Ascending aorta (tissue), 2 donors: ENCODE data around the gene ADAMTS16. TPM values are rescaled to one million over a fixed set of nuclear protein-coding genes. Genes with fewer than 3 reads are reported as not detected.

Experiments used
- DNase-seq, 2 donors: peaks; one replicate each; pipeline ENCODE4 v3.0.0-alpha.2; 2019; ENCODE audit warnings: low spot score in 2 of 2
- H3K27ac ChIP-seq, 2 donors: fragments of 200-600 bp; sonication (generic); one replicate each; pipeline ENCODE4 v1.5.1; 2016 to 2017; ENCODE audit warnings: mild to moderate bottlenecking in 1 of 2
- H3K27me3 ChIP-seq: fragments of 200-600 bp; sonication (generic); one replicate; pipeline ENCODE4 v1.5.1; 2017
- H3K36me3 ChIP-seq, 2 donors: fragments of 200-600 bp; sonication (generic); one replicate each; pipeline ENCODE4 v1.5.1; 2016
- H3K4me1 ChIP-seq, 2 donors: fragments of 200-600 bp; sonication (generic); one replicate each; pipeline ENCODE4 v1.5.1; 2016 to 2017; ENCODE audit warnings: mild to moderate bottlenecking in 1 of 2
- H3K4me3 ChIP-seq, 2 donors: fragments of 200-600 bp; sonication (generic); one replicate each; pipeline ENCODE4 v1.5.1; 2016 to 2017; ENCODE audit warnings: mild to moderate bottlenecking in 1 of 2
- H3K9me3 ChIP-seq, 2 donors: fragments of 200-600 bp; sonication (generic); one replicate each; pipeline ENCODE4 v1.5.1; 2016
- CTCF ChIP-seq, 3 experiments: fragments of 200-600 bp in 2 of 3; fragments of 450-650 bp in 1 of 3; sonication (generic) in 2 of 3; IDR thresholded peaks; one replicate each; pipeline ENCODE4 v1.5.1; 2016 to 2019; ENCODE audit warnings: antibody characterized with exemption in 3 of 3, mild to moderate bottlenecking in 1 of 3, moderate library complexity in 1 of 3
- intact Hi-C: fragments of 100-400 bp; cut with DNase I; formaldehyde crosslinking; loops from one replicate; pipeline ENCODE4 v1.15.1; 2023
- total RNA-seq: library from RNA; depleted of rRNA; stranded (reverse); fragments of >200 nt; gene quantifications from one replicate; pipeline ENCODE4 v1.1.0, GENCODE V29; 2016

The ADAMTS16 gene
- total RNA-seq, 1 donor from 2014 or later: 1.6 TPM

DNA sequence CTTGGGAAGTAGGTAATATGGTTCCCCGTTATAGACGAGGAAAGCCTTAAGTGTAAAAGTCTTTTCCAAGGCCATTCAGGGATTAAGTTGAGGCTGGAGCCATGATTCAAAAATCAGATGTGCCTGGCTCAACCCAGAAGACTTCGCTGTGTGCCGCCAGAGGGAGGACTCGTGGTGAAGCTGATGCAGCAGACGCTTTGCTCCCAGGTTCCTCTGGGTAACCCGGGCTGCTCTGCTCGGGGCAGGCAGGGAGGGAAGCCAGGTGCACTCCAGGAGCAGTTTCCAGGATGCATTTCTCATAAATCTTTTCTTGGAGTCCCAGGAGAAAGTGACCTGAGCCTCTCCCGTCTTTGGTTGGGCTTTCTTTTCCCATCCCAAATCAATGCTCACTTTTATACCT is 219.5 kb downstream of the ADAMTS16 start:
- no peaks in the 10 kb centered on the region for H3K4me1 ChIP-seq
- no peaks in the 10 kb centered on the region for H3K36me3 ChIP-seq
- no peaks in the 10 kb centered on the region for H3K27me3 ChIP-seq
- DNase-seq: no peak
- no peaks in the 10 kb centered on the region for H3K9me3 ChIP-seq
- intact Hi-C loops: no loop called here
- H3K4me3 ChIP-seq: no peak overlapping the region
- H3K27ac ChIP-seq: no peak overlapping the region
- no peak for TF ChIP-seq CTCF (IDR thresholded peaks at IDR 0.05)

DNA sequence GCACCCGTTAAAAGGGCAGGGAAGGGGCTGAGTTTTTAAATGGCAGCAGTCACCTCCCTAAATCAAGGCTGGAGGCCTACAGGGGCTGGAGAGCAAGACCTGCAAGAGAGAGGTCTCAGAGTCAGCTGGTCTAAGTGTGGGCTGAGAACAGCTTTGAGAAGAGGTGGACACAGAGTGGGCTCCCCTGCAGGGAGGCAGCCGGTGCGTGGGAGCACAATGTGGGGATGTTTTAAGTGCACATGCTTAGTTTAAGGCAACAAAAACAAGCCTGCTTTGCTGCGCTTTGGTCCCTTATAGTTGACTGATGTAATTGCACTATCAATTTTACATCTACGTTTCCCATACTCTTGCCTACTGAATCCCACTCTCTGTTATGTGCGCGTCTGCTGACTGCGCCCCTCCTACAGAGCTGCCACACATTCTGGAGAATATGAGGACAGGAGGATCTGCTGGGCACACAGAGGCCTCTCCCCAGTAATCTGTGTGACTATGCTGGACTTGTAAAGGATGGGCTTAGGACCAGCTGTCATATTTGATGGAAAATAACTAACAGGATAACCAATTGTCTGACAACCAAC is 220.3 kb downstream of the ADAMTS16 start:
- TF ChIP-seq CTCF (IDR thresholded peaks at IDR 0.05): no peak
- intact Hi-C loops: no loop called here
- H3K36me3 ChIP-seq: no peaks in the 10 kb centered on the region
- no peak overlapping the region for H3K4me3 ChIP-seq
- no peaks in the 10 kb centered on the region for H3K9me3 ChIP-seq
- DNase-seq: no peak
- H3K4me1 ChIP-seq: no peaks in the 10 kb centered on the region
- no peaks in the 10 kb centered on the region for H3K27me3 ChIP-seq
- no peak overlapping the region for H3K27ac ChIP-seq

- DNase-seq: no peak
- no peaks in the 10 kb centered on the region for H3K4me1 ChIP-seq
- H3K27me3 ChIP-seq: no peaks in the 10 kb centered on the region
- TF ChIP-seq CTCF (IDR thresholded peaks at IDR 0.05): no peak
- H3K4me3 ChIP-seq: no peak overlapping the region
- H3K9me3 ChIP-seq: no peaks in the 10 kb centered on the region
- intact Hi-C loops: no loop called here
- H3K36me3 ChIP-seq: no peaks in the 10 kb centered on the region
- no peak overlapping the region for H3K27ac ChIP-seq
These were observed 220.9 kb downstream of the ADAMTS16 start for GRCh38 chr5:5360941-5361520.

DNA sequence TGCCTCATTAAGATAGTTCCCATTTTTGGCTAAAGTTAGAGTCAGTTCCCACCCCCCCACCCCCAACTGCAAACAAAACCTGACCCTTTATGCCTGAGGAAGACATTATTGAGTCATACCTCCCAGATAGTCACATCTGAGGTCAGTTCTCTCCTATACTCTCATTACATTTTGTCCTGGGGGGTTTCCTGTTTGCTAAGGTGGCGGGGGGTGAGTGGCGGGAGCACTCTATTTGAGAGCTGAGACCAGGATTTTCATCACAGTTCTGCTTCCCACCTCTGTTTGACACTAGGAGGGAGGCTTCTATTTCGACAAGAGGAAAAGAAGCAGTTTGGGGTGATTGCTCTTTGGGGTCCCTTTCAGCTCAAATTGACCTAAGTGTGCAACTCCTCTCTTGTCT is 222.9 kb downstream of the ADAMTS16 start:
- no peak for DNase-seq
- Histone ChIP-seq H3K27ac (no peak overlapping the region), H3K36me3 (no peaks in the 10 kb centered on the region), H3K27me3 (no peaks in the 10 kb centered on the region), H3K4me1 (no peaks in the 10 kb centered on the region), H3K4me3 (no peak overlapping the region), H3K9me3 (no peaks in the 10 kb centered on the region)
- intact Hi-C loops: no loop called here
- TF ChIP-seq CTCF (IDR thresholded peaks at IDR 0.05): no peak

DNA sequence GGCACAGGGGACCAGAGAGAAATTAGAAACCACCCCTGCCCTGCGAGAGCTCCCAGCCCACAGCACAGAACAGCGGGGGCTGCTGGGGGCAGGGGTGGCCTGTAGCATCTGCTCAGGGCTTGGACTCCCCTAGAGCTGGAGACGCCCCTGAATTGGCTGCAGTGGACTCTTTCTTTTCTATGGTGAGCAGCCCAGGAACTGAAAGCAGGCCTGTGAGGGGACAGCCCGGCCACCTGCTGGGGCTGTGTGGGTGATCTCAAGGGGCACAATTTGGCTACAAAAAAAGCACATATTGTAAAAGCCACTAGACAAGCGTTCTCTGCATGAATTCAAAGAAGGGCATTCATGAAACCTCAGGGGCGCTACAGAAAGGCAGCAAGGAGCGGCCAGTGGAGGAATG is 224.8 kb downstream of the ADAMTS16 start:
- H3K27me3 ChIP-seq: no peaks in the 10 kb centered on the region
- no peaks in the 10 kb centered on the region for H3K4me1 ChIP-seq
- H3K4me3 ChIP-seq: no peak overlapping the region
- H3K36me3 ChIP-seq: no peaks in the 10 kb centered on the region
- H3K27ac ChIP-seq: no peak overlapping the region
- no peak for TF ChIP-seq CTCF (IDR thresholded peaks at IDR 0.05)
- no peaks in the 10 kb centered on the region for H3K9me3 ChIP-seq
- DNase-seq: no peak
- intact Hi-C loops: no loop called here

- intact Hi-C loops: no loop called here
- Histone ChIP-seq H3K36me3 (no peaks in the 10 kb centered on the region), H3K27me3 (no peaks in the 10 kb centered on the region), H3K9me3 (no peaks in the 10 kb centered on the region), H3K27ac (no peak overlapping the region), H3K4me1 (no peaks in the 10 kb centered on the region), H3K4me3 (no peak overlapping the region)
- no peak for DNase-seq
- TF ChIP-seq CTCF (IDR thresholded peaks at IDR 0.05): no peak
These were observed 227.6 kb downstream of the ADAMTS16 start for GRCh38 chr5:5367739-5368138.
